GM19099 (cell line): Measurements from ENCODE around the gene PSME3.

Source experiments
- POLR2A ChIP-seq: IDR thresholded peaks from 3 replicates; pipeline ENCODE4 v1.6.1; 2011; ENCODE audit warnings: low read depth; ENCODE audit not compliant: insufficient read length; ENCODE audit errors: extremely low read depth

Gene PSME3

GRCh38 chr17:42803074-42803883, 29.9 kb upstream of the PSME3 start:
- no peak for TF ChIP-seq POLR2A

- TF ChIP-seq POLR2A, result no peak
These were observed 28.3 kb upstream of the PSME3 start for GRCh38 chr17:42804918-42805367.

- no peak for TF ChIP-seq POLR2A
These were observed 26.9 kb upstream of the PSME3 start for GRCh38 chr17:42806249-42806648.

- no peak for TF ChIP-seq POLR2A
These were observed 23.9 kb upstream of the PSME3 start for GRCh38 chr17:42809250-42809649.

- TF ChIP-seq POLR2A, result no peak
These were observed 18.4 kb upstream of the PSME3 start for GRCh38 chr17:42814633-42815399.

- no peak for TF ChIP-seq POLR2A
These were observed 15.3 kb upstream of the PSME3 start for GRCh38 chr17:42817866-42818265.

GRCh38 chr17:42818379-42818778, 14.8 kb upstream of the PSME3 start:
- TF ChIP-seq POLR2A, result no peak

GRCh38 chr17:42819939-42820535, 13.2 kb upstream of the PSME3 start:
- TF ChIP-seq POLR2A, result no peak

GRCh38 chr17:42821176-42821575, 12.0 kb upstream of the PSME3 start:
- no peak for TF ChIP-seq POLR2A

- no peak for TF ChIP-seq POLR2A
These were observed 5.7 kb upstream of the PSME3 start for GRCh38 chr17:42827472-42827871.

GRCh38 chr17:42830971-42831370, 2.2 kb upstream of the PSME3 start:
- TF ChIP-seq POLR2A, result no peak

GRCh38 chr17:42832213-42832933, 824 bp upstream of the PSME3 start:
- TF ChIP-seq POLR2A, result no peak

- TF ChIP-seq POLR2A, result no peak
These were observed 698 bp downstream of the PSME3 start for GRCh38 chr17:42833767-42834422.

GRCh38 chr17:42835732-42836131, 2.5 kb downstream of the PSME3 start:
- no peak for TF ChIP-seq POLR2A

GRCh38 chr17:42841975-42842685, 8.9 kb downstream of the PSME3 start:
- TF ChIP-seq POLR2A, result no peak
